NCI-H2107 (cell line): ENCODE results near the gene NAT8L.

ENCODE experiments used
- DNase-seq: peaks from one replicate; lab custom pipeline; 2025; lab: John Stamatoyannopoulos, UW

Gene NAT8L

GRCh38 chr4:2064276-2064991, 5.3 kb downstream of the NAT8L start:
- DNase-seq, result no peak

GRCh38 chr4:2065106-2065930, 6.2 kb downstream of the NAT8L start:
- no peak for DNase-seq

DNA sequence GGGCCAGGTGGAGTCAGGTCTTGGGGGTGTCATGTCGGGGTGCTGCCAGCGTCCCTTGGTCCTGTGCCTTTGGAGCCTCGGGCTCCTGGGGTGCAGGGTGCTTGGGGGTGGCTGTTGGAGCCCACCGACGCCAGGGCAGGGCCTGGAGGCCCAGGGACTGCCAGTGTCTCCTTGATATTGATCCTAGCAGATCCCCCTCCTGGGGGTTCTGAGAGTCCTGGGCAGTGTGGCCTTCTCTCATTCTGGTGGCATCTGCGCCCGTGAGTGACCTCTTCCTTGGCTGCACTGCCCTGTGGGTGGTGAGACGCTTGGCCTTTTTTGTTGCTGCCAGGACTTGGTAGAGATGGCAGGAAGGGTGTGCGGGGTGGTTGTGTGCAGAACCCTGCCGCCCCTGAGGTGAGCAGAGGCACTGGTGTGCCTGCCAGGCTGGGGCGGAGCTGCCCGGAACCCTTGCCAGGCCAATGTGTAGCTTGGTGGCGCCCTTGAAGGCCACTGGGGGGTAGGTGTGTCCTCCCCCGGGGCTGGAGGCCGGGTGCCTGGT, 7.0 kb downstream of the NAT8L start:
- DNase-seq, result no peak

- no peak for DNase-seq
Measured at GRCh38 chr4:2066571-2067445, 7.7 kb downstream of the NAT8L start.

- DNase-seq, result no peak
Measured at GRCh38 chr4:2067446-2068197, 8.5 kb downstream of the NAT8L start.

DNA sequence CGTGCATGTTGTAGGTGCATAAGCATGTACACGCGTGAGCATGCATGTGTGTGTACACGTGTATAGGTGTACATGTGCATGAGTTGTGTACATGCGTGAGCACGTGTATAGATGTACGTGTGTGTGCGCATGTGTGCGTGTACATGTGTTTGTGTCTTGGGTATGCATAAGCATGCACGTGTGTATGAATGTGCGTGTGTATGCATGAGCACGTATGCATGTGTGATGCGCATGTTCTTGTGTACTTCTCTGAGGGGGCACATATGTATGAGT, 9.0 kb downstream of the NAT8L start:
- no peak for DNase-seq

- DNase-seq, result no peak
Measured at GRCh38 chr4:2068566-2068965, 9.4 kb downstream of the NAT8L start.

- no peak for DNase-seq
Measured at GRCh38 chr4:2069161-2069971, 10.2 kb downstream of the NAT8L start.

- DNase-seq, result no peak
Measured at GRCh38 chr4:2069986-2070385, 10.9 kb downstream of the NAT8L start.

GRCh38 chr4:2070421-2071251, 11.5 kb downstream of the NAT8L start:
- no peak for DNase-seq

DNA sequence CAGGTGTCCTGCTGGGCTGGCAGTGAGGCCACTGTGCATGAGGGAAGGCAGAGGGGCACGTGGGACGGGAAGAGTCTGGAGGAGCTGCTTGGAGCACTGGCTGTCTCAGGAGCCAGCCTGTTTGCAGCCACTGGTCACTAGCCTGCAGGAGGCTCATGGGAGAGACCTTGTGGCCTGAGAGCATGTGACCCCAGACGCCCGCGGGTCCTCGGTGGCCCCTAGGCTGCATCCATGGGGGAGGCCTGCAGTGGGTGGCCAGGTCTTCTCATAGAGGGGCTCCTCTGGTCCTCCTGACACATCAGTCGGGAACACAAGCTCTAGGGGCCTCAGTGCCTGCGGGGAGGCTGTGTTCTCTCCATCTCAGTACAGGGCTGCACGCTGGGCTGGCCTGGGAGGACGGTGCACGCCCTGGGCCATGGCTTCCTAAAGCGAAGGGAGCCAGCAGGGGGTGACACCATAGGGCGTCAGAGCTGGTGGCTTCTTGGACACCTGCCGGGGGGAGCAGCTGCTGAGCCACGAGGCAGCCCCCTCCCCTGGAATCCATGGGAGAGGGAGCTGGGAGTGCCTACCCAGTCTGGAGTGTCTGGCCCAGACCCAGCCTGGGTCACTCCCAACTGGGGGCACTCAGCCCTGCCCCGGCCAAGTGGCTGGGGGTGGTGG, 12.3 kb downstream of the NAT8L start:
- no peak for DNase-seq

DNA sequence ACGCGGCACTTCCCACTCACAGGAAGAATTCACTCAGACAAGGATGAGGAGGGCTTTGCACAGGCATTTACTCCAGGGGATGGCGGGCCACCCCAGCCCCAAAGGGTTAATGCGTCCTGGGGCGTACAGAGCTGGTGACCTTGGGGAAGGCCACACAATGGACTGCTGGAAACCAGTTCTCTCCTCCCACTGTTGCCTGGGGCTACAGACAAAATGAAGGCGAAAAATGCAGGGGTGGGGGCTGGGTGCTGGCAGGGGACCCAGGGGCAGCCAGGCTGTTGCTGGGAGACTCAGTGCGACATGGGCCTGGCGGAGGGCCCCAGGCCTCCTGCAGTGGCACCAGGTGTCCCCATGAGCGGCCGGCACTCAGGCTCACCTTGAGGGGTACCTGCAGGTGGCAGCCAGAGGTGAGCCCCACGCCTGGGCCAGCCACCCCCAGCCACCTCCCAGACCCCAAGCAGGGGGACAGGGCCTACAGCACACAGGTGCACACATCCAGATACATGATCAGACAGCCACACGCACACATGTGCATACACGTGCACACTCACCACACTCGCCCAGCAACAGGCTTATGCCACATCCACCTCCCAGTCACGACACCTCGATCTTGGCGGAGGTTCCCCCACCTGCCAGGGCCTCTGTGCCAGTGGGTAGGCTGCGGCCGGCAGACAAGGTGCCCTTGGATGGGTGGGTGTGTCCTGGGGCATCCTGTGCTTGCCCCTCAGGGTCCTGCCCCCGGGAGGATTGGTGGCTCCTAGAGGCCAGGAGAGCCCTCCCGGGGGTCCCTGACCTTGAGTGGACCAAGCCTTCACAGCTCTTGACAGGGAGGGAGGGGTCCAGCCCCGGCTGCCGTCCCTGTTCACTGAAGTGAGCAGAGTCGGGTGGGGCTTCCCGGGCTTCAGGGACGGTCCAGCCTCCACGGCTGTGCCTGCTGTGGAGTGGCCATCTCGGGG, 13.1 kb downstream of the NAT8L start:
- DNase-seq, result no peak

GRCh38 chr4:2072971-2073807, 14.1 kb downstream of the NAT8L start:
- no peak for DNase-seq

GRCh38 chr4:2073808-2074481, 14.8 kb downstream of the NAT8L start:
- DNase-seq, result no peak

DNA sequence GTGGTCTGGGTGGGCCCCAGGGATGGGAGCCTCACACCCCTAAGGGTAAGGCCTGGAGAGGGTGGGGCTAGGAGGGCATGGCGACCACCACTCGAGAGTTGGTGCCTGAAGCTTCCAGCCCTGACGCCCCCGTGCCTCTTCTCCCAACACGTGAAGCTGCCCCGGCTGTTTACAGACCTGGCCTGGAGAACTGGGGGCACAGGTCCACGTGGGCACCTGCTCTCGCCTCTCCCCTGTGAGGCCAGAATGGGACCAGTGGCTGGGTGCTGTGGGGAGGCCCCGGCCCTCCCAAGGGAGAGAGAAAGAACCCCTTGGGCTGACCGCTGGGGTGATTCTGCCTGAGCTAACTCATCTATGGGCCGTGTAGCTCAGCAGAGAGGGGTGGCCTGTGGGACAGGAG, 15.5 kb downstream of the NAT8L start:
- DNase-seq, result no peak

- DNase-seq, result no peak
Measured at GRCh38 chr4:2075171-2075986, 16.3 kb downstream of the NAT8L start.
